ENCODE data around the gene SLC13A3. TPM values are rescaled to one million over a fixed set of nuclear protein-coding genes. Genes with fewer than 3 reads are reported as not detected.

The SLC13A3 gene
- total and polyA plus RNA-seq, 2 of the 4 experiments (the other 2 are of a cell fraction) = 2.5 to 4.2 TPM

DNA sequence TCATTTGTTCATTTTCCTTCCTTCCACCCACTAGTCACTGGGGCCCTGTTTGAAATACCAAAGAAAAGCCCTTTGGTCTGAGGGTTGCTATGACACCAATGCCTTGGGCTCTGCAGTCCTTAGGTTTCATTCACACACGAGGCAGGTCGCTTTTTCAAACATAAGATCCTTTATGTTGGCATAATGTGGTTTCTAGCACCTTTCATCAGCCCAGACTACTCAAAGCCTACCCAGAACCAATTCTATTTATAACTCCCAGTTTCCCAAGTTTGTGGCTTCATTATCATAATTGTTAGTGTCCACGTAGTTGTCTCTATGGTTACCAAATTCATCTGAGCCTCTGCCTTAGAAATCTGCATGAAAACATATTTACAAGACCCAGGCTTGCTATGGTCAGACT, 44.6 kb upstream of the SLC13A3 start:
- no peak overlapping the region; the same call in 1 of the 2 replicates for H2AK5ac ChIP-seq (ENCODE audit: low read depth, low read length)
- in situ Hi-C loops (cut with MboI; ENCODE audit: low sequenced_read_pairs) = no loop called here
- ChIA-PET POLR2A (ENCODE audit: unreplicated experiment) (no interaction called here), CTCF (no interaction called here)
- H2AK9ac ChIP-seq (replicated peaks; ENCODE audit: low read depth, low read length, poor library complexity) = no peak overlapping the region
- H3K18ac ChIP-seq (ENCODE audit: low read depth, low read length) = no peak overlapping the region; the same call in 1 of the 2 replicates
- no peaks in the 10 kb centered on the region for H3K9me3 ChIP-seq (ENCODE audit: control insufficient read depth, insufficient read depth, low read length)
- H2BK5ac ChIP-seq (ENCODE audit: low read depth, low read length, poor library complexity, severe bottlenecking) = peak overlapping the region; percentile 17
- WGBS, 2 experiments (ENCODE audit: extremely low coverage in 2 of 2, insufficient read length in 1 of 2) = 20% methylated on average over 1 of the region's 3 CpGs; no CpG with 5 or more reads in 1 of the 2 experiments
- peak overlapping the region; percentile 48; the same call in 1 of the 2 replicates for H3K4me2 ChIP-seq (ENCODE audit: low read depth, low read length)
- peak overlapping the region; percentile 18; the same call in 1 of the 2 replicates for H2BK120ac ChIP-seq (ENCODE audit: low read depth, low read length)
- H3K4ac ChIP-seq (ENCODE audit: low read depth, low read length) = peak overlapping the region; percentile 2; the same call in 1 of the 2 replicates
- no peaks in the 10 kb centered on the region for H3K79me1 ChIP-seq (ENCODE audit: low read depth in 1 of 2, low read length in 2 of 2)
- H4K5ac ChIP-seq (ENCODE audit: low read depth, low read length) = peak overlapping the region; percentile 25; the same call in 1 of the 2 replicates
- TF ChIP-seq MXI1 (IDR thresholded peaks at IDR 0.05; ENCODE audit: borderline replicate concordance, low read depth, low read length) (no peak), NFE2L2 (IDR thresholded peaks at IDR 0.05; ENCODE audit: low read depth, low read length) (no peak), RAD21 (IDR thresholded peaks at IDR 0.05; ENCODE audit: low read length) (no peak), CEBPB (IDR thresholded peaks at IDR 0.05; ENCODE audit: low read depth, low read length) (peak; percentile 45; the same call in 1 of the 2 replicates), CHD1 (IDR thresholded peaks at IDR 0.05; ENCODE audit: low read depth, low read length) (no peak)
- TF ChIP-seq, protein P1, sequence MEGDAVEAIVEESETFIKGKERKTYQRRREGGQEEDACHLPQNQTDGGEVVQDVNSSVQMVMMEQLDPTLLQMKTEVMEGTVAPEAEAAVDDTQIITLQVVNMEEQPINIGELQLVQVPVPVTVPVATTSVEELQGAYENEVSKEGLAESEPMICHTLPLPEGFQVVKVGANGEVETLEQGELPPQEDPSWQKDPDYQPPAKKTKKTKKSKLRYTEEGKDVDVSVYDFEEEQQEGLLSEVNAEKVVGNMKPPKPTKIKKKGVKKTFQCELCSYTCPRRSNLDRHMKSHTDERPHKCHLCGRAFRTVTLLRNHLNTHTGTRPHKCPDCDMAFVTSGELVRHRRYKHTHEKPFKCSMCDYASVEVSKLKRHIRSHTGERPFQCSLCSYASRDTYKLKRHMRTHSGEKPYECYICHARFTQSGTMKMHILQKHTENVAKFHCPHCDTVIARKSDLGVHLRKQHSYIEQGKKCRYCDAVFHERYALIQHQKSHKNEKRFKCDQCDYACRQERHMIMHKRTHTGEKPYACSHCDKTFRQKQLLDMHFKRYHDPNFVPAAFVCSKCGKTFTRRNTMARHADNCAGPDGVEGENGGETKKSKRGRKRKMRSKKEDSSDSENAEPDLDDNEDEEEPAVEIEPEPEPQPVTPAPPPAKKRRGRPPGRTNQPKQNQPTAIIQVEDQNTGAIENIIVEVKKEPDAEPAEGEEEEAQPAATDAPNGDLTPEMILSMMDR (conservative IDR thresholded peaks at IDR 0.05; ENCODE audit: low read depth, low read length) = no peak
- H3K9ac ChIP-seq (ENCODE audit: low read depth, low read length) = no peak overlapping the region
- H2BK15ac ChIP-seq (ENCODE audit: low read depth, low read length) = peak overlapping the region; percentile 25; the same call in 1 of the 3 replicates
- H3K14ac ChIP-seq (replicated peaks; ENCODE audit: low read depth, low read length) = no peak overlapping the region
- dilution Hi-C loops (cut with HindIII; ENCODE audit: low sequenced_read_pairs, unreplicated experiment) = no loop called here
- no peak overlapping the region; the same call in 1 of the 2 replicates for H3K27ac ChIP-seq (ENCODE audit: insufficient read depth, low read length)
- DNase-seq = peak; percentile 69
- intact Hi-C loops (cut with micrococcal nuclease) = no loop called here
- H4K91ac ChIP-seq (ENCODE audit: insufficient read depth, low read depth, low read length) = no peak overlapping the region
- H3K27me3 ChIP-seq (ENCODE audit: control insufficient read depth, insufficient read depth, low read length) = no peaks in the 10 kb centered on the region
- H3K36me3 ChIP-seq (ENCODE audit: control insufficient read depth, insufficient read depth, low read length) = no peaks in the 10 kb centered on the region
- no TSS peak for BruUV-seq (replicated peaks)
- peaks cover 11% of the 10 kb centered on the region for H3K4me1 ChIP-seq (ENCODE audit: control insufficient read depth, insufficient read depth, low read length)
- peak overlapping the region in 1 of 2 experiments; percentile 34; a peak in 1 of 4 replicates for H4K8ac ChIP-seq (ENCODE audit: low read depth in 2 of 2, low read length in 2 of 2)
- H4K20me1 ChIP-seq (ENCODE audit: insufficient read depth, low read length) = no peaks in the 10 kb centered on the region
- no peak overlapping the region for H3K4me3 ChIP-seq (ENCODE audit: insufficient read depth, low read depth, low read length)
- H3K23ac ChIP-seq (ENCODE audit: low read depth, low read length) = no peak overlapping the region
- peaks cover 12% of the 10 kb centered on the region for H3K9me1 ChIP-seq (ENCODE audit: insufficient read depth, low read length)
- H2AFZ ChIP-seq (replicated peaks; ENCODE audit: low read length, poor library complexity) = peak overlapping the region; percentile 56
- peak; percentile 48 for ATAC-seq (ENCODE audit: low read depth)
- no peak overlapping the region for H3K56ac ChIP-seq (ENCODE audit: extremely low read depth, insufficient read depth, low read length)
- H2BK20ac ChIP-seq (ENCODE audit: low read depth, low read length) = 0 out of 2 replicates have a peak overlapping the region, but pooled peaks have one; percentile 9
